Middle frontal gyrus (tissue), 1 donor: ENCODE results near the gene PDE5A.
"Not testable (repeated sequence)": the region's sequence is repeated elsewhere in the genome, so short reads cannot be mapped to it uniquely, and the experiment has no call there.

Experiments
- DNase-seq: peaks from one replicate; pipeline ENCODE4 v3.0.0-alpha.2; 2015; ENCODE audit warnings: low spot score; ENCODE audit errors: extremely low spot score

The PDE5A gene

GRCh38 chr4:119477412-119478053, 151.1 kb downstream of the PDE5A start:
- DNase-seq: no peak

- no peak for DNase-seq
These were observed 157.3 kb downstream of the PDE5A start for GRCh38 chr4:119471259-119471658.

- not testable (repeated sequence) for DNase-seq
These were observed 157.9 kb downstream of the PDE5A start for GRCh38 chr4:119470737-119471063.

GRCh38 chr4:119470021-119470736, 158.4 kb downstream of the PDE5A start:
- not testable (repeated sequence) for DNase-seq

GRCh38 chr4:119469039-119469438, 159.6 kb downstream of the PDE5A start:
- DNase-seq: not testable (repeated sequence)

GRCh38 chr4:119462733-119463132, 165.9 kb downstream of the PDE5A start:
- not testable (repeated sequence) for DNase-seq

GRCh38 chr4:119455734-119456133, 172.9 kb downstream of the PDE5A start:
- DNase-seq: not testable (repeated sequence)

- DNase-seq: peak; percentile 93
These were observed 173.9 kb downstream of the PDE5A start for GRCh38 chr4:119454491-119455270.

GRCh38 chr4:119454151-119454490, 174.5 kb downstream of the PDE5A start:
- not testable (repeated sequence) for DNase-seq

GRCh38 chr4:119453286-119453685, 175.3 kb downstream of the PDE5A start:
- not testable (repeated sequence) for DNase-seq

GRCh38 chr4:119449851-119450250, 178.8 kb downstream of the PDE5A start:
- not testable (repeated sequence) for DNase-seq
